ENCODE data around the gene CEBPG. TPM values are rescaled to one million over a fixed set of nuclear protein-coding genes. Genes with fewer than 3 reads are reported as not detected.

The CEBPG gene
- polyA plus RNA-seq, 2 donors = 18.3 to 20.6 TPM

GRCh38 chr19:33403973-33404304, 30.4 kb downstream of the CEBPG start:
- Histone ChIP-seq H3K27me3 (ENCODE audit: control insufficient read depth in 1 of 2, insufficient read depth in 2 of 2, low read length in 2 of 2) (no peaks in the 10 kb centered on the region), H3K36me3 (ENCODE audit: control insufficient read depth in 2 of 2, insufficient read depth in 2 of 2, low read length in 1 of 2) (peaks cover 0 to 14% of the 10 kb centered on the region in 2 donors), H3K4me1 (ENCODE audit: control insufficient read depth in 2 of 2, insufficient read depth in 2 of 2, low read length in 1 of 2) (peaks cover 0 to 6% of the 10 kb centered on the region in 2 donors), H3K4me3 (ENCODE audit: low read depth in 1 of 2, low read length in 2 of 2) (no peak overlapping the region), H3K9me3 (ENCODE audit: control insufficient read depth in 2 of 2, insufficient read depth in 1 of 2, low read depth in 1 of 2, low read length in 1 of 2) (no peaks in the 10 kb centered on the region), H3K27ac (ENCODE audit: low read depth in 2 of 2, low read length in 1 of 2) (no peak overlapping the region)
- 80 to 93% methylated on average over 6 of the region's 6 CpGs for WGBS, 2 donors

- Histone ChIP-seq H3K9me3 (ENCODE audit: control insufficient read depth in 2 of 2, insufficient read depth in 1 of 2, low read depth in 1 of 2, low read length in 1 of 2) (no peaks in the 10 kb centered on the region), H3K27ac (ENCODE audit: low read depth in 2 of 2, low read length in 1 of 2) (no peak overlapping the region), H3K4me3 (ENCODE audit: low read depth in 1 of 2, low read length in 2 of 2) (no peak overlapping the region), H3K27me3 (ENCODE audit: control insufficient read depth in 1 of 2, insufficient read depth in 2 of 2, low read length in 2 of 2) (no peaks in the 10 kb centered on the region), H3K4me1 (ENCODE audit: control insufficient read depth in 2 of 2, insufficient read depth in 2 of 2, low read length in 1 of 2) (peaks cover 0 to 6% of the 10 kb centered on the region in 2 donors), H3K36me3 (ENCODE audit: control insufficient read depth in 2 of 2, insufficient read depth in 2 of 2, low read length in 1 of 2) (peaks cover 0 to 15% of the 10 kb centered on the region in 2 donors)
- WGBS, 2 donors = 75 to 81% methylated on average over 18 of the region's 18 CpGs
Observed at GRCh38 chr19:33404506-33405253, 31.2 kb downstream of the CEBPG start.

GRCh38 chr19:33405254-33405552, 31.7 kb downstream of the CEBPG start:
- Histone ChIP-seq H3K27ac (ENCODE audit: low read depth in 2 of 2, low read length in 1 of 2) (no peak overlapping the region), H3K4me1 (ENCODE audit: control insufficient read depth in 2 of 2, insufficient read depth in 2 of 2, low read length in 1 of 2) (peaks cover 0 to 6% of the 10 kb centered on the region in 2 donors)
- WGBS, 2 donors = 74 to 84% methylated on average over 8 of the region's 8 CpGs

GRCh38 chr19:33405553-33406461, 32.3 kb downstream of the CEBPG start:
- no peak overlapping the region for H3K27ac ChIP-seq (ENCODE audit: low read depth in 2 of 2, low read length in 1 of 2)
- peaks cover 0 to 17% of the 10 kb centered on the region in 2 donors for H3K36me3 ChIP-seq (ENCODE audit: control insufficient read depth in 2 of 2, insufficient read depth in 2 of 2, low read length in 1 of 2)
- peaks cover 0 to 6% of the 10 kb centered on the region in 2 donors for H3K4me1 ChIP-seq (ENCODE audit: control insufficient read depth in 2 of 2, insufficient read depth in 2 of 2, low read length in 1 of 2)
- no peaks in the 10 kb centered on the region for H3K9me3 ChIP-seq (ENCODE audit: control insufficient read depth in 2 of 2, insufficient read depth in 1 of 2, low read depth in 1 of 2, low read length in 1 of 2)
- 88 to 90% methylated on average over 34 of the region's 34 CpGs for WGBS, 2 donors
- H3K27me3 ChIP-seq (ENCODE audit: control insufficient read depth in 1 of 2, insufficient read depth in 2 of 2, low read length in 2 of 2) = no peaks in the 10 kb centered on the region
- no peak overlapping the region for H3K4me3 ChIP-seq (ENCODE audit: low read depth in 1 of 2, low read length in 2 of 2)

More at GRCh38 chr19:33405254-33405552, 31.7 kb downstream of the CEBPG start:
- H3K9me3 ChIP-seq (ENCODE audit: control insufficient read depth in 2 of 2, insufficient read depth in 1 of 2, low read depth in 1 of 2, low read length in 1 of 2) = no peaks in the 10 kb centered on the region
- H3K27me3 ChIP-seq (ENCODE audit: control insufficient read depth in 1 of 2, insufficient read depth in 2 of 2, low read length in 2 of 2) = no peaks in the 10 kb centered on the region
- H3K36me3 ChIP-seq (ENCODE audit: control insufficient read depth in 2 of 2, insufficient read depth in 2 of 2, low read length in 1 of 2) = peaks cover 0 to 18% of the 10 kb centered on the region in 2 donors
- no peak overlapping the region for H3K4me3 ChIP-seq (ENCODE audit: low read depth in 1 of 2, low read length in 2 of 2)

- Histone ChIP-seq H3K4me1 (ENCODE audit: control insufficient read depth in 2 of 2, insufficient read depth in 2 of 2, low read length in 1 of 2) (peaks cover 0 to 6% of the 10 kb centered on the region in 2 donors), H3K36me3 (ENCODE audit: control insufficient read depth in 2 of 2, insufficient read depth in 2 of 2, low read length in 1 of 2) (peaks cover 0 to 17% of the 10 kb centered on the region in 2 donors), H3K9me3 (ENCODE audit: control insufficient read depth in 2 of 2, insufficient read depth in 1 of 2, low read depth in 1 of 2, low read length in 1 of 2) (no peaks in the 10 kb centered on the region), H3K4me3 (ENCODE audit: low read depth in 1 of 2, low read length in 2 of 2) (no peak overlapping the region), H3K27ac (ENCODE audit: low read depth in 2 of 2, low read length in 1 of 2) (no peak overlapping the region), H3K27me3 (ENCODE audit: control insufficient read depth in 1 of 2, insufficient read depth in 2 of 2, low read length in 2 of 2) (no peaks in the 10 kb centered on the region)
- 60 to 65% methylated on average over 13 of the region's 13 CpGs for WGBS, 2 donors
Observed at GRCh38 chr19:33406521-33407139, 33.1 kb downstream of the CEBPG start.

- Histone ChIP-seq H3K9me3 (ENCODE audit: control insufficient read depth in 2 of 2, insufficient read depth in 1 of 2, low read depth in 1 of 2, low read length in 1 of 2) (no peaks in the 10 kb centered on the region), H3K27me3 (ENCODE audit: control insufficient read depth in 1 of 2, insufficient read depth in 2 of 2, low read length in 2 of 2) (no peaks in the 10 kb centered on the region), H3K4me1 (ENCODE audit: control insufficient read depth in 2 of 2, insufficient read depth in 2 of 2, low read length in 1 of 2) (peaks cover 0 to 5% of the 10 kb centered on the region in 2 donors), H3K36me3 (ENCODE audit: control insufficient read depth in 2 of 2, insufficient read depth in 2 of 2, low read length in 1 of 2) (peaks cover 0 to 17% of the 10 kb centered on the region in 2 donors), H3K27ac (ENCODE audit: low read depth in 2 of 2, low read length in 1 of 2) (no peak overlapping the region), H3K4me3 (ENCODE audit: low read depth in 1 of 2, low read length in 2 of 2) (no peak overlapping the region)
- 42 to 64% methylated on average over 8 to 9 of the region's 9 CpGs for WGBS, 2 donors
Observed at GRCh38 chr19:33407140-33407551, 33.6 kb downstream of the CEBPG start.

GRCh38 chr19:33407716-33408115, 34.2 kb downstream of the CEBPG start:
- 77 to 82% methylated on average over 12 of the region's 12 CpGs for WGBS, 2 donors

GRCh38 chr19:33408116-33408515, 34.6 kb downstream of the CEBPG start:
- WGBS, 2 donors = 88 to 92% methylated on average over 13 of the region's 13 CpGs
- peaks cover 0 to 17% of the 10 kb centered on the region in 2 donors for H3K36me3 ChIP-seq (ENCODE audit: control insufficient read depth in 2 of 2, insufficient read depth in 2 of 2, low read length in 1 of 2)

More at GRCh38 chr19:33407716-33408115, 34.2 kb downstream of the CEBPG start:
- H3K36me3 ChIP-seq (ENCODE audit: control insufficient read depth in 2 of 2, insufficient read depth in 2 of 2, low read length in 1 of 2) = peaks cover 0 to 17% of the 10 kb centered on the region in 2 donors
- peaks cover 0 to 1% of the 10 kb centered on the region in 2 donors for H3K4me1 ChIP-seq (ENCODE audit: control insufficient read depth in 2 of 2, insufficient read depth in 2 of 2, low read length in 1 of 2)
- no peak overlapping the region for H3K27ac ChIP-seq (ENCODE audit: low read depth in 2 of 2, low read length in 1 of 2)
- no peaks in the 10 kb centered on the region for H3K27me3 ChIP-seq (ENCODE audit: control insufficient read depth in 1 of 2, insufficient read depth in 2 of 2, low read length in 2 of 2)
- no peak overlapping the region for H3K4me3 ChIP-seq (ENCODE audit: low read depth in 1 of 2, low read length in 2 of 2)
- H3K9me3 ChIP-seq (ENCODE audit: control insufficient read depth in 2 of 2, insufficient read depth in 1 of 2, low read depth in 1 of 2, low read length in 1 of 2) = no peaks in the 10 kb centered on the region

More at GRCh38 chr19:33408116-33408515, 34.6 kb downstream of the CEBPG start:
- Histone ChIP-seq H3K27me3 (ENCODE audit: control insufficient read depth in 1 of 2, insufficient read depth in 2 of 2, low read length in 2 of 2) (no peaks in the 10 kb centered on the region), H3K4me3 (ENCODE audit: low read depth in 1 of 2, low read length in 2 of 2) (no peak overlapping the region), H3K27ac (ENCODE audit: low read depth in 2 of 2, low read length in 1 of 2) (no peak overlapping the region), H3K4me1 (ENCODE audit: control insufficient read depth in 2 of 2, insufficient read depth in 2 of 2, low read length in 1 of 2) (peaks cover 0 to 5% of the 10 kb centered on the region in 2 donors), H3K9me3 (ENCODE audit: control insufficient read depth in 2 of 2, insufficient read depth in 1 of 2, low read depth in 1 of 2, low read length in 1 of 2) (peaks cover 0 to 2% of the 10 kb centered on the region in 2 donors)
